HTR-8/SVneo (cell line): Measurements from ENCODE around the gene ZDHHC24.
A peak's percentile ranks its signal among the peaks of the same experiment; 100 is the strongest.

ENCODE experiments used
- DNase-seq: peaks from one replicate; pipeline ENCODE4 v3.0.0; 2011; ENCODE audit warnings: low spot score, mixed read lengths; ENCODE audit not compliant: insufficient read length
- FAIRE-seq: peaks from 2 replicates; lab custom pipeline; 2011; peaks lifted over from hg19 to GRCh38; lab: Jason Lieb, UNC

The ZDHHC24 gene

DNA sequence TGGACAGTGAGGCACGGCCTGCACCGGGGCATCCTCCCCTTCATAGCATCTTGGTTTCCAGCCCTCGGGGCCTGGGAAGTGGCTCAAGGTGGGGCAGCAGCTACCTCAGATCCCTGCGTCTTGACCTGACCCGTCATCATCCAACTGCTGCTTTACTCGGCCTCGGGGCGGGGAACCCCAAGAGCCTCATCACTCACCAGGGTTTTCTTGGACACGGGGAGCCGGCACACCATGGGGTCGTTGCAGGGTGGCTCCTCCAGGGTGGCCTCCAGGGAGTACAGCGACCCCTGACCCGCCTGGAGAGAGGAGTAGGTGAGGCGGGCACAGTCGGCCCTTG is 21.9 kb upstream of the ZDHHC24 start:
- FAIRE-seq (no peak), DNase-seq (no peak)

DNA sequence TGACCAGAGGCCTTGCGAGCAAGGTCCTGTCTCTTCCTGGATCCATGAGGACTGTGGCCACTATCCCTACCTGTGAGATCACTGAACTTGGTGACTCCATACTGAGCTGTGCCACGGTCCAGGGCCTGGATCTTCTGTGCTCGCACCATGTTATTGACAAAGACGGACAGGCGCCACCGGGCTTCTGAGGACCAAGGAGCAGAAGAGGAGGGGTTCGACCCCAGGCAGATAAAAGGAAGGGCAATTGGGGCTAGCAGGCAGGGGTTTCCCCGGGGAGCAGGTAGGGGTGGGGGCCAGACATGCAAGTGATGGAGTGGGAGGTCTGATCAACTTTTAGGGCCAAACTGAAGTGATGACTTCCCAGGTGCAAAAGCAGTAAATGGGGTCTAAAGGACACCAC is 20.4 kb upstream of the ZDHHC24 start:
- FAIRE-seq (no peak), DNase-seq (no peak)

DNA sequence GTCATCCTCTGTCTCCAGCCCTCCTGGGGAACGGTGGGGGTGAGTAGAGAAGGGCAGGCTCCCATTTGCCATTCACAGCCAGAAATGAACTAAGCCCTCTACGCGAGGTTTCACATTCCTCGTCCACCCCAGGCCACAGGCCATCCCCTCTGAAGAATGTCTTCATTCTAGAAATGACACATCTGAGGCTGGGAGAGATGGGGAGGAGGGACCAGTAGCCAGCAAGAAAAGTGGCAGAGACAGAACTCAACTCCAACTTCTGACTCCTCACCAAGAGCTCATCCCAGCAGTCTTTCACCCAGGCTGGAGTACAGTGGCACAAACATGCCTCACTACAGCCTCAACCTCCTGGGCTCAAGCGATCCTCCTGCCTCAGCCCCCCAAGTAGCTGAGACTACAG is 19.1 kb upstream of the ZDHHC24 start:
- no peak for FAIRE-seq

DNA sequence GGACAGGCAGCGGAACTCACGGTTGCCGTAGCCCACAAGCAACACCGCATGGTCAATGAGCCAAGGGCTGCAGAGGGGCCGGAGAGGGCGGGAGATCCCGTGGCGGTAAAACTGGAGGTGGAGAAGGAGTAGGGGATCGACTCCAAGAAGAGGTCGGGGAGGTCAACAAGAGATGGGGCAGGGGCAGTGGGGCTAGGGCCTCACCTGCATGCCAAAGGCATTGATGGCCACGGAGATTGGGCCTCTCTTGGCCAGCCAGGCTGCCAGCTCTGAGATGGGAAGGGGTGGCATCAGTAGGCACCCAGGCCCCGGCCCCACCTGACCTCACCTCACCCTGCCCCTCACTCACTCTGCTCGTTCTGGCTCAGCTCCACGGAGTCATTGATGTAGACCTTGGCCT is 18.7 kb upstream of the ZDHHC24 start:
- no peak for DNase-seq
- no peak for FAIRE-seq

More for the DNA sequence above, 19.1 kb upstream of the ZDHHC24 start:
- no peak for DNase-seq

DNA sequence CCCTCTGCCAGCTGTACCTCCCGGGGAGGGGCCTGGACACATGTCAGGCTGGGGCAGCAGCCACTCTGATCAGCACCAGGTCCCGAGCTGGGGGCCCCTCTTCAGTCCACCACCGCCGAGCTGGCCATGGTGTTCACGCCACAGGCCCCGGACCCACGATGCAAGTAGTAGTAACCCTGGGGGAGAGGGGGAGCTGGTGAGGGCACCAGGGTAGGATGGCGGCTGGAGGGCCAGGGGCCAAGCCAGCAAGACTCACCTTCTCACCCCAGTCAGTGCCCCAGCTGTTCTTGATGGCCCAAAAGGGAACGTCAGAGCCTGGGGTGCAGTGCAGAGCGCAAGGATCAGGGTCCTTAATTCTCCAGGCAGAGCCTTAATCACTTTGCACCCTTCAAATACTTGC is 18.0 kb upstream of the ZDHHC24 start:
- no peak for FAIRE-seq
- no peak for DNase-seq

DNA sequence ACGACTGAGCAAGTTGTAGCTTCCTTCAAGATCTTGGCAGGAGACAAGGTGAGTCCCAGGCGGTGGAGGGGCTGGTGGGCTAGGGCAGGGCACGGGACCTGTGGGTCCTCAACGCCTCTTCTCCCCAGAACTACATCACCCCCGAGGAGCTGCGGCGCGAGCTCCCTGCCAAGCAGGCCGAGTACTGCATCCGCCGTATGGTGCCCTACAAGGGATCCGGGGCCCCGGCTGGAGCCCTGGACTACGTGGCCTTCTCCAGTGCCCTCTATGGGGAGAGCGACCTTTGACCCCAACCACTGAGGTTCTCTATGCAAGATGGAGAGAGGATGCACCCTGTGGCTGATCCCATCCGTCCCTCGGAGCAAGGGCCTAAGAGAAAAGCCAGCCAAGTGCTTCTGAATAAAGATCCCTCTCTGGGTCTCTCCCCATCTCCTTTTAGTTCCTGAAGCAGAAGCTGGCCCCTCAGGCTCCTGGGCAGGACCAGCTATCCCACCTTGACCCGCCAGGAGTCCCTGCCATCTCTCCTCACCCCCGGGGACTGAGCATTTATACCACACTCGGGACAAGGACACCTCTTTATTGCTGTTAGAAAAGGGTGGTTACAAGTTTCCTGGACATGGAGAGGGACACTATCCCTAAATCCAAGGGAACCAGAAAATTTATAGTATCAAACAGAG is 17.2 kb upstream of the ZDHHC24 start:
- FAIRE-seq, result no peak
- DNase-seq, result no peak

DNA sequence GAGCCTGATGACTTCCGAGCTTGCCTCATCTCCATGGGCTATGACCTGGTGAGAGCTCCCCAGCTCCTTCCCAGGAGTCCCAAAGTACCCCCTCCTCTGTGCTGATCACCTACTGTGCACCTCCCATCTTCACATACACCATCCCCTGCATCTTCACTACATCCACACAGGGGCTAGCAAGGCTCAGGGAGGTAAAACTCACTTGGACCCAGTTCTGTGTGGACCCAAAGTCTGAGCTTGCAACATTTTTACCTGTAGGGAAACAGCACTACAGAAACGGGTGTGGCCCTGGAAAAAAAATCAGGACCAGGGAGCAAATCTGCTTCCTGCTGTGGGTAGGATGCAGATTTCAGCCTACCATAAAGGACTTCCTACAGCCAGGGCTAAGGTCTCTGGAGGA is 16.4 kb upstream of the ZDHHC24 start:
- DNase-seq (no peak), FAIRE-seq (no peak)

DNA sequence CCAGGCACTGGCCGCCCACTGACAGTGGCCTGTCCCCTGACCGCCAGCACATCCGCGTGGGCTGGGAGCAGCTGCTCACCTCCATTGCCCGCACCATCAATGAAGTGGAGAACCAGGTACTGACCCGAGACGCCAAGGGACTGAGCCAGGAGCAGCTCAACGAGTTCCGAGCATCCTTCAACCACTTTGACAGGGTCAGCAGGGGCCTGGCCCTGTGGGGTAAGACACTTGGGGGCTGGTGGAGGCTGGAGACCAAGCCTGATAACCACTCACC is 16.1 kb upstream of the ZDHHC24 start:
- FAIRE-seq (no peak), DNase-seq (no peak)

DNA sequence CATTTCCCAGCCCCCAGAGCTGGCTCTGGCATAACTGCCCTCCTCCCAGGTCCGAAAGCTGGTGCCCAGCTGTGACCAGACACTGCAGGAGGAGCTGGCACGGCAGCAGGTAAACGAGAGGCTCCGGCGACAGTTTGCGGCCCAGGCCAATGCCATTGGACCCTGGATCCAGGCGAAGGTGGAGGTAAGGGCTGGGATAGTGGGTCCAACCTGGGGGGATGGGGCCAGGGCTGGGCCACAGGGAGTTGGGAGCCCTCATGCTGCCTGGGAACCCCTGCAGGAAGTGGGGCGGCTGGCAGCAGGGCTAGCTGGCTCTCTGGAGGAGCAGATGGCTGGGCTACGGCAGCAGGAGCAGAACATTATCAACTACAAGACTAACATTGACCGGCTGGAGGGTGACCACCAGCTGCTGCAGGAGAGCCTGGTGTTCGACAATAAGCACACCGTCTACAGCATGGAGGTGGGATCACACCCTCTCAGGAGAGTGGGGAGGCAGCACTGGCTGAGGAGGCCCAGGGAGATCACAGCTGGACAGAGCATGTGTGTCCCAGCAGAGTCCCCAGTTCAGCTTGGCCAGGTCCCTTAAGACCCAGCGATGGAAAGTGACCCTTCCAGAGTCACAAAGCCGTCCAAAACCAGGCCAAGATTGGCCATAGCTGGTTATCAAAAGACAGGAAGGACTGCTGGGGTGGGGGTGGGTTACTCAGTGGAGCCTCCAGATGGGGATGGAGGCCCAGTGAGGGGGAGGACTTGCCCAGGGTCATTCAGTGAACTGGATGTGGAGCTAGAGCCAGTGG is 15.5 kb upstream of the ZDHHC24 start:
- FAIRE-seq (no peak), DNase-seq (no peak)

DNA sequence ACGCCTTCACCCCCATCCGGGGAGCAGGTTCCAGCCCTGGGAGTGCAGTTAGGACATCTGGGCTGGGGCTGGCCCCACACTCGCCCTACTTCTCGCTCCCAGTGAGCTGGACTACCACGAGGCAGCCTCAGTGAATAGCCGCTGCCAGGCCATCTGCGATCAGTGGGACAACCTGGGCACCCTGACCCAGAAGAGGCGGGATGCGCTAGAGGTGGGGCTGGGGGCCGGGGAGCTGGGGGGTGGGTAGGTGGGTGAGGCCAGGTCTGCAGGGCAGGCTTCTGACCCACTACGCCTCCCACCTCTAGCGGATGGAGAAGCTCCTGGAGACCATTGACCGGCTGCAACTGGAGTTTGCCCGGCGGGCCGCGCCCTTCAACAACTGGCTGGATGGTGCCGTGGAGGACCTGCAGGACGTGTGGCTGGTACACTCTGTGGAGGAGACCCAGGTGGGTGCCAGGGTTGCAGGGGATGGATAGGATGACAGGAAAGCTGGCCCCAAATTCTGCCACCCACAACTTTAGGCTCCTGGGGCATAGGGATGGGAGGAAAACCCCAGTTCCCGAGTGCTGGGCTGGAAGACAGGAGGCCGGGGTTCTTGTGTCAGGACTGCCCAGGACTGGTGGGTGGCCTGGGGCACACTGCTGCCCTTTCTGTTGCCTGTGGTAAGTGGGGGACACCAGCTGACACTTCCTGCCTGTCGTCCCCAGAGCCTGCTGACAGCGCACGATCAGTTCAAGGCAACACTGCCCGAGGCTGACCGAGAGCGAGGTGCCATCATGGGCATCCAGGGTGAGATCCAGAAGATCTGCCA is 14.2 kb upstream of the ZDHHC24 start:
- no peak for DNase-seq
- FAIRE-seq, result no peak

DNA sequence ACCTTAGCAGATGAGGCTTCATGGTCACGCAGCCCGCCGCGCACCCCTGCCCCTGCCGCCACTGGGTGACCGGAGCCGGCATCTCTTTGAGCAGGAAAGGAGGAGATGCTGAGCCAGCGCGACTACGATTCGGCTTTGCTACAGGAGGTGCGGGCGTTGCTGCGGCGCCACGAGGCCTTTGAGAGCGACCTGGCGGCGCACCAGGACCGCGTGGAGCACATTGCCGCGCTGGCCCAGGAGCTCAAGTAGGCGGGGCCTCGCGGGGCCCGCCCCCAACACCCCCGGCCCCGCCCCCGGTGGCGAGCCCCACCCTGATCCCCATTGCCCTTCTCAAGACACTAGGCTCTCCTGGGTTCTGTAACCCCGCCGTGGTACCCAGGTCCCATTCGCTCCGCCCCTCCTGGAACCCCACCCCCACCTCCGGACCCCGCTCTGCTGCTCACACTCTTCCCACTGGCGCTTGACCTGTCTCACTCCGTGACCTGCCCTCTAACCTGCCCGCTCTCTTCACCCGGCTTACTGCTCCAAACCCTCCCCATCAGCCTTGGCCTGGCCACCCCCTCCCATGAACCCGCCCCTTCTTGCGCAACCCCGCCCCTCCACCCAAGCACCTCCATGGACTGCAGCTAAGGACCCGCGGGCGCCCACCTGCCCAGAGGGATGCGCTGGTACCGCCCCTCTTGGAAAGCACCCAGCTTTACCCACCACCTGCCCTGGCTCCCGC is 13.5 kb upstream of the ZDHHC24 start:
- FAIRE-seq (no peak), DNase-seq (no peak)

DNA sequence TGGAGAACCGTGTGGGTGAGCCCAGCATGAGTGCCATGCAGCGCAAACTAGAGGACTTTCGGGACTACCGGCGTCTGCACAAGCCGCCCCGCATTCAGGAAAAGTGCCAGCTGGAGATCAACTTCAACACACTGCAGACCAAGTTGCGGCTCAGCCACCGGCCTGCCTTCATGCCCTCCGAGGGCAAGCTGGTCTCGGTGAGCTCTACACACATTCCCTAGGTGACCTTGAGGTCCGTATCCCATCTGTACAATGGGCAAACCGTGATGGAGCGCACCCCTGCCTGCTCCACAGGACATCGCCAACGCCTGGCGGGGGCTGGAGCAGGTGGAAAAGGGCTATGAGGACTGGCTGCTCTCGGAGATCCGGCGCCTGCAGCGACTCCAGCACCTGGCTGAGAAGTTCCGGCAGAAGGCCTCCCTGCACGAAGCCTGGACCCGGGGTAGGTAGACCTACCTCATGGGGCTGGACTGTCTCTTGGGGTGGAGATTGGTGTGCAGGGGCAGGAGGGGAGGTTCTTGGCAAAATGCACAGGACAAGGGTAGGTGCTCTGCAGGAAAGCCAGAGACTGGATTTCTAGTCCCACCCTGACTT is 12.0 kb upstream of the ZDHHC24 start:
- DNase-seq, result no peak

DNA sequence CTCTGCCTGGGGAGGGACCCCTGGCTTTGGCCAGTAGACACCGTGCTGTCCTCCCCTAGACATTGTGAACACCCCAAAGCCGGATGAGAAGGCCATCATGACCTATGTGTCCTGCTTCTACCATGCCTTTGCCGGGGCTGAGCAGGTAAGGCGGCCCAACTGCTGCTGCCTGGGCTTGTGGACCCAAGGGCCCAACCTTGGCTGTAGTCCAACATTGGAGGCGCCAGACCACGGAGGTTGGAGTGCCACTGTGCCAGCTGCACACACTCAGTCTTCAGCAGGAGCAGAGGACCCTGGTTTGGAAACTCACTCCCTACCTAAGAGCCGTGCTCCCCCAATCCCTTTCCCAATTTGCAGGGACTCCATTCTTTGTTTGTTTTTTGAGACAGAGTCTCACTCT is 10.2 kb upstream of the ZDHHC24 start:
- DNase-seq, result no peak
- peak; percentile 16 for FAIRE-seq

More for the DNA sequence above, 12.0 kb upstream of the ZDHHC24 start:
- FAIRE-seq, result no peak

DNA sequence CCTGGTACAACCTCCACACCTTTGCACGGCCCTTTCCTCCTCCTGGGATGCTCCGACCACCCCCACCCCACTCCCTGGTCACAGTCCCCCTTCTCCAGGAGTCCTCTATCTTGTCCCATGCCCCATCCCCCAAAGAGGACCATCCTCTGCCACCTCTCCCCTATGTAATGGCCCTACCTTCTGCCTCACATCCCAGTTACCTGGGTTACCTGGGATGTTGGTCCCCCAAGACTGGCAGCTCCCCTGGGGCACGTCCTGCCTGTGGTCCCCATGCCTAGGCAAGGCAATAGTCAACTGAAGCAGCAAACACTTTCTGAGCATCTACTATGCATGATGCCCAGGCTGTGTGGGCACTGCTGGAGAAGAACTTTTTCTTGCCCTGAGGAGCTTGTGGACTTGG is 9.6 kb upstream of the ZDHHC24 start:
- DNase-seq, result no peak
- peak; percentile 86 for FAIRE-seq

DNA sequence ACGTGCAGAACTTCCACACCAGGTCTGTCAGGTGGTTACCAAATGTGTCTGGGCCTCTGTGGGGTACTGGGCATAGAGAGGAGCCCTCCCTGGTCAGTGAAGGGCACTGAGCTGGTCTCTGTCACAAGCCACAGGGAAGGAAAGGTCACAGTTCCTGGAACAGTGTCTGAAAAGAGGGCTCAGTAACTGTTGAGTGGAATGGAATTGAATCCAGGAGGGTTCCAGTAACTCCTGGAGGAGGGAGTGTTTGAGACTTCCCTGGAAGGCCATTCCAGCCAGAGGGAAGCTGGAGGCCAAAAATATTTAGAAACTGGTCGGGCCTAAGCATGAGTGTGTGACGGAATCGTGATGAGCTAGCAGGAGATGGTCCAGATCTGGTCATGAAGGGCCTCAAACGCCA is 8.8 kb upstream of the ZDHHC24 start:
- no peak for FAIRE-seq
- DNase-seq, result no peak

DNA sequence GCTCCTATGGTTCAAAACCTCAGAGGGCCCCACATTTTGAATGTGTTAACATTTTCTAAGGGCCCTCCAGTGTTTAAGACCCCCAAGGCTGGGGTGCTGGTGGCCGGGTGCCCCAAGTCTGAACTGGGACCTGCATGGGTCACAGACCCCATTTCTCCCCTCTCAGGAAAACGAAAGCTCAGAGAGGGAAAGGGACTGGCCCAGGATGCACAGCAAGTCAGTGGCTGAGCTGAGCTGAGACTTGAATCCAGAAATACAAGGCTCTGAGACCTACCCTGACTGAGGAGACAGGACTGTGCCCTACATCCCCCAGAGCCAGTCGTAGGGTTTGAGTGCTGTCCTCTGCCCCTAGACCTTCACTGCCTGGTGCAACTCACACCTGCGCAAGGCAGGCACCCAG is 5.0 kb upstream of the ZDHHC24 start:
- FAIRE-seq (no peak), DNase-seq (no peak)

DNA sequence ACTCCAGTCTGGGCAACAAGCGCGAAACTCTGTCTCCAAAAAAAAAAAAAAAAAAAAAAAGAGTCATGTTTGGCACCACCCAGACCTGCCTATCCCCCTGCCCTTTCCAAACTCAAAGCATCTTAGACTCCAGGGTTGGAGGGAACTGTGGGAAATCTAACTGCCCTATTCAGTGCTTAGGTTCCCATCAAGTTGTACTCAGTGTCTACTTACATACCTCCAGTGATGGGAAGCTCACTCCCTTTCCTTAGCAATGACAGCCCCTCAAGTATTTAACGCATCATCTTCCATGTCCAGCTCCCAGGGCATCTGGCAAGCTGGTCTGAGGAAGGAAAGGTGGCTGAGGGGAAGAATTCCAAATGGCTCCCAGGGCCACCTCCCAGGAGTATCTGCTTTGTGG is 3.8 kb upstream of the ZDHHC24 start:
- no peak for FAIRE-seq
- no peak for DNase-seq

DNA sequence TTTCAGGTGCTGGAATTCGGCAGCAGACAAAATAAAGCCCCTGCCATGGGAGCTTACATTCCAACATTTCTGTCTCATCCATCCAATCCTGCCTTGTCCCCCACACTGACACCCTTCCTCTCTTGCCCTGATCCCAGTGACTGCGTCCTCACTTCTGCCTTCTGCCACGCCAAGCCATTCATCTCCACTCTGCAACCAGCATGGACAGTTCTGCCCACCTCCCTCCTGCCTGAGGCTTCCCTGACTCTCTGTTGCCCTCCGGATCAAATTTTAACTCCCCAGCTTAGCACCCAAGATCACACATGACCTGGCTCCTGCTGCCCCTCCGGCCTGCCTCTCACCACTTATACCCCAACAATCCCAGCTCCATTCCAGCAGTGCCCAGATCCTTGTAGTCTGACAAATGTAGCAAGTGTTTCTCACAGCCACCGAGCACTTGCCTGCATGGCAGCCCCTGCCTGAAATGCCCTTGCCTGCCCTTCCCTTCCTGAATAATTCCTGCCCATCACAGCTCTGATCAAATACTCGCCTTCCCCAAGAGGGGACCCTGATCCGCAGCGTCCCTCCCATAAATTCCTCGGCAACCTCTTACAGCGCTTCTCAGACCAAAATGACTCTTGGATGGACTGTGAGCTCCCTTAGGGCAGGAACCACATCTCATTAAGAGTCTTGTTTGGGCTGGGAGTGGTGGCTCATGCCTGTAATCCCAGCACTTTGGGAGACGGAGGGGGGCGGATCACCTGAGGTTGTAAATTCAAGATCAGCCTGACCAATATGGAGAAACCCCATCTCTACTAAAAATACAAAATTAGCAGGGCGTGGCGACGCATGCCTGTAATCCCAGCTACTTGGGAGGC is 3.2 kb upstream of the ZDHHC24 start:
- FAIRE-seq, result peak; percentile 74
- DNase-seq, result no peak

DNA sequence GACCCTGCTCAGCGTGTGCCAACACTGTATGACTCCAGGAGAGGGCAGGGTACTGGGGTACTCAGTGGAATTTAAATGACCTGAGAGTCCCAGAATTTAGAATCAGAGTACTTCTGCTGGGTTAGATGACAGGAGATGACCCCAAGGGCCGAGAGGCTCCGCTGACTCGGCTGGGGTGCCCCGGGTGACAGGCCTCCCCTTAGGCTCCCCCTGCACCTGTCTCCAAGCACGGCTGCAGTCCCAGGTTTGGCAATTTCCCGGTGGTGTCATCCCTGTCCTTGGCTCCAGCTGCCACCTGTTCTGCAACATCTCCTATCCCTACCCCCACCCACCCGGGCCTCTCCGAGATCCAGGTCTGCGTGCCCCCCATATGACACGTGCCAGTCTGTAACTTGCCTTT is 2.2 kb upstream of the ZDHHC24 start:
- DNase-seq (no peak), FAIRE-seq (no peak)

DNA sequence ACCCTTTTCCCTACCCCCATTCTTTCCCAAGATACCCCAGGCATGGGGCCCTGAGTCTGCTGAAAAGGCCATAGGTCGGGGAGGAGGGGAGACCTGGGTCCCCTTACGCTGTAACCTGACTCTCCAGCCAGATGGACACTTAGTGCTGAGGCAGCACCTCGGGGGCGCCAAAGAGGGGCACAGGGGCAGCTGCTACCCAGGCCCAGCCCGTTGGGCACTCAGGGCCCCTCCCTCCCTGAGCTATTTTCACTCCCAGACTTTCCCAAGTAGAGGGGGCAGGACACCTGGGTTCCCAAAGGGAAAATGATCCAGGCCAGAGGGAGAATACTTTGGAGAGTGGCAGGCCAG is 1.8 kb upstream of the ZDHHC24 start:
- DNase-seq, result no peak

More for the DNA sequence above, 1.8 kb upstream of the ZDHHC24 start:
- FAIRE-seq, result peak; percentile 75
